NCI-H226 (cell line): ENCODE results near the gene MEF2C.
A peak's percentile ranks its signal among the peaks of the same experiment; 100 is the strongest.

ENCODE experiments used
- DNase-seq: peaks from one replicate; pipeline ENCODE4 v3.0.0-alpha.2; 2015

MEF2C gene

DNA sequence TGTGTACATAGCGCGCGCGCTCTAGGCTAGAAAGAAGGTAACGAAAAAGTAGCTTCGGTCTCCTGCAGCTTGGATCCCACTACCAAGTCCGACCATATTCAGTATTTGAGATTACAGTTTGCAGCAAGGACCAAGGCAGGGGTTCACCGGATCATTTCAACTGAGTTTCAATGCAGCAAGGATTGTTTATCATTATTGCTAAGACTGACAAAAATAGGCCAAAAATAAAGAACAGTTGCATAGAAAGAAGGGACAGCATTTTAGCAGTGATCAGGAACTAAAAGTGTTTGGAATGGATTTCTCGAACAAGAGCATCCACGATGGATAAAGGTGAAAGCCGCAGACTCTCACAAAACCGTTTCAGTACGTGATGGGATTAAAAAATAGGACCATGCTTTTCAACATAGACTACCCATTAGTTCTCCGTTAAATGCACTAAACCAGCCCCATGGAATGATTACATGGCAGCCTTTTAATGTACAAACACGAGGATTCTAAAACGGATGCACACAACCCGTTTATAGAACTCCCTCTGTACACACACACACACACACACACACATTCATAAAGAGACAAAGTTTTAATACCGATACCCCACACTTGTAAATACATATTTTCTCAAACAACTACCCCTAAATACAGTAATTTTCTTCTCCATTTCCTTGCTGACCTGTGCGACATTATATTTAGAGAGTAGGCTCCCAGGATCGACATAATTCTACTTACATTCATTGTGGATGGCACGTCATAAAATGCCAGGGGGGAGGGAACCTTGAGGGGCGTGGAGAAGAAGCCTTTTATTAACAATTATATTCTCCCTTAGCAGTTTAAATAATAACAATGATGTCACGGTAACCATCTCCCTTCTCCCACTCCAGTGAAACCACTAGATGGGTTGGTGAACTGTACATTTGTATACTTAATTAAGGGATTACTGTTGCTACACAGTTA lies 197.1 kb downstream of the MEF2C start:
- DNase-seq, result no peak

- DNase-seq, result no peak
Measured at GRCh38 chr5:88683506-88684135, 199.4 kb downstream of the MEF2C start.

DNA sequence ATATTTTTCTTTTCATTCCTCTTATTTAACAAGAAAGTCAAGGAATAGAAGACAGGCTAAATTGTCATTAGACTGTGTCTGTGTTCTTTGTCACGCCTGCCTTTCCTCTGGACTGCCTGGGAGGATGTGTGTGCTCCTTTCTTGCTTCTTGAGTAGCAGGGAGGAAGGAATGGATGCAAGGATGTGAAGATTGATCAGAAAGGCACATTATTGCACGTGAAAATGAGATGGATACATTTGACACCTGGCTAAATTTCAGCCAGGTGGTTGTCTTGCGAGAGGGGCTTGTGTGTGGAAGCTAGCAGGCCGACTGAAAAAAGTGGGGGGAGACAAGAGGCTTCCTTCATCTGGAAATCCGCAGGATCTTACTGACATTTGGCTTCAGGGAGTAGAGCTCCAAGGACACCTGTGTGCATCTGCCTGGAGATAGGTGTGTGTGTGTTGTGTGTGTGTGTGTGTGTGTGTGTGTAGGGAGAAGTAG lies 200.1 kb downstream of the MEF2C start:
- no peak for DNase-seq

DNA sequence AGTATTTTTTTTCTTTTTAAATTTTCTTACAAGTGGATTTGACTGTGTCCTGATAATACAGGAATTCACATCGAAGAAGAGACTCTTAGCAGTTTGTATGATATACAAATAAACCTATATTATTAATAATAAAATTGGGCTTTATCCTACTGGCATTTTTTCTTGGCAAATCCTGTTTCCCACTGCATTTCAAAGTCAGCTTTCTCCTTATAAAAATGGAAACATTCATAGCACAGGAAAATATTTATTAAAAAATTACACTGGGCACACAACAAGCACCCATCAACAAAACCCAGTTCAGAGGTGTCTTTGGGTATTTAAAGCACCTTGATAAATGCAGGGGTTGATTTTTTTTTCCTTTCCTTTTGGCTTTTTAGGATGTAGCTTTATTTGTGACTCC lies 200.9 kb downstream of the MEF2C start:
- no peak for DNase-seq

DNA sequence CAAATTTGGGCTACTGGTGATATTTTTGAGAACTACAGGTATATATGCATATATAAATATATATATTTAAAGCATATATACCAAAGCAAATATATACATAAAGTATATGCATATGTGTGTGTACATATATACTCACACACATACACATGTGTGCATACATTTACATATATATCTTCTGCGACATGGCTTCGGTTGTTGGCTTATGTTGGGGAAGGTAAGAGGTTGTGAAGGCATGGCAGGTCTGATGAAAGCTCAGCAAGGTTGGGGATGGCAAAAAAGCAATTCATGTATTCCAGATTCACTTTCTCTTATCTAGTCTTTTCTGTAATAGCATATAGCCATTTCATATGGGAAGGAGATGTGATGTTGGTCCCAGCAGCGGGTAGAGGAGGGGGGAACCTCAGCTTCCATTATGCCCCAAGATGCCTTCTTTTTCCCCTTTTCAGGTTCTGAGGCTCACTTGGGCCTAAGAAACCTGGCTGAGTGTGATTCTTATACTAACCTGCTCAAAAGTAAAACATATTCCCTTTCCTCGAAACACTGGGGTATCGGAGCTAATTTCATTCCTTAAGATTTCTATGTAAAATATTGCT lies 201.7 kb downstream of the MEF2C start:
- DNase-seq, result no peak

DNA sequence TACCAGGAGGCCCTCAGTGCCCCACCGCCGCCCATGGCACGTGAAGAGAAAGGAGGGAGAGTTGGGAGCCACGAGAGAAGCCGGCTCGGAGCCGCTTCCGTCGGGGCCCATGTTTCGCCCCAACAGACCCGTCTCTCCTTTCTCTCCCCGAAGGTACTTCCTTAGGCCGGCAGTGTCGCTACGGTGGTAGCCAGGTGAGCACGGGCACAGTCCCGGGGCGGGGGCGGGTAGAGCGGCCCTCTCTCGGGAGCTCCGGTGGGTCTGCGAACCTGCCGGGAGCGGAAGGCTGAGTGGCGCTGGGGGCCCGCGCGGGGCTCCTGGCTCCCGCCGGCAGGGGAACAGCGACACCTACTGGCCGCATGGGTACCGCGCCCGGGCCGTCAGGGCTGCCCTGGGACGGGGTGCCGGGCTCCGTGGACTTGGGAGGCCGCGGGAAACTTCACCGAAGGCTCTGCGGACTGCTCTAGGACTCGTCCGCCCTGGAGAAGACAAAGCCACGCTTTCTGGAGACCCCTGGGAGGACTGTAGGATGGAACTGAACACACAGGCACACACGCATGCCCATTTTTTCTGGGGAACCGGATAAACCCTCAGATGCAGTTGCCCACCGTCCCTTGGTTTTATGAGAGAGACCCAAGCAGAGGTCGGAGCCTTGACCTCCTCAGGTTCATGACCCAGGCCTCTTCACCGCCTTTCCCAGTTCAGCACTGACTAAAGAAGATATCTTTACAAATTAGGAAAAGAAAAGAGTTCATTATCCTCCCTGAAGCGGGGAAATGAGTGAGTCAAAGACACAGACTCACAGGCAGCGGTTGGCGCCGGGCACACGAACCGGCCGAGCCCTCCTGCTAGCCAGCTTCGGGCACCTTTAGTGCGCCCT lies 202.5 kb downstream of the MEF2C start:
- DNase-seq, result peak; percentile 31

- no peak for DNase-seq
Measured at GRCh38 chr5:88679638-88680037, 203.3 kb downstream of the MEF2C start.

GRCh38 chr5:88678770-88679381 lies 204.1 kb downstream of the MEF2C start:
- no peak for DNase-seq

DNA sequence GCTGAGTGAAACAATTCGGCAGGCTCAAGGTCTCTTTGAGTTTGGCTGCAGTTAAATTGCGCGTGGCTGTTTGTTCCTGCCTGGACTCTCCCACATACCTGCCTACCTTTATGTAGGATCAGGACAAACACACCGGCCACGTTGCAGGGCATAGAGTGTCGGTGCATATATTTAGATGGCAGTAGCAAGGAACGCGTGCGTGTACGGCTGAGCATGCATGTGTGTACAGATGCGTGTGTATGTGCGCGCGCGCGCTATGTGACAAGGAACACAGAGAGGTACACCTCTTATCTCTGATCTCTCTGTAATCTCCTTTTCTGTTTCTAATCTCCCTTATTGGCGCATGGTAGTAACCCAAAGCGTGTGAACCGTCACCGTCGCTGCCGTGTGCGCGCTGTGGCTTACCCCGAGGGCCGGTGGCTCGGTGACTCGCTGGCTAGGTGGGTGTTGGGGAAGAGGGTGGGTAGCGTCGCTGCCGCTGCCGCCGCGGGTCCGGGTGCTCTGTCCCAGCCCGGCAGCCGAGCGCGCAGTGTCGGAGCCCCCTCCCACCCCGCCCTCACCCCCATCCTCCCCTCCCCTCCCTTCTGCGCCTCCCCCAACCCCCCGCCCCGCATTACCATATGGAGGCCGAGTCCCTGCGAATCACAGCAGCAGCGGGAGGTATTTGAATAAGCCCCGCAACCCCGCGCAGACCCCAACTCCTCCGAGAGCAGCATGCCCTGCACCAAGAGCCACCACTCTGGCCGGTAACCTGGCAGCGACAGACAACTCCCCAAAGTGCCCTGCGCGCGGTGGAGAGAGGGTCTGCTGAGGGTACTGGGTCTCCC lies 204.8 kb downstream of the MEF2C start:
- DNase-seq, result no peak

DNA sequence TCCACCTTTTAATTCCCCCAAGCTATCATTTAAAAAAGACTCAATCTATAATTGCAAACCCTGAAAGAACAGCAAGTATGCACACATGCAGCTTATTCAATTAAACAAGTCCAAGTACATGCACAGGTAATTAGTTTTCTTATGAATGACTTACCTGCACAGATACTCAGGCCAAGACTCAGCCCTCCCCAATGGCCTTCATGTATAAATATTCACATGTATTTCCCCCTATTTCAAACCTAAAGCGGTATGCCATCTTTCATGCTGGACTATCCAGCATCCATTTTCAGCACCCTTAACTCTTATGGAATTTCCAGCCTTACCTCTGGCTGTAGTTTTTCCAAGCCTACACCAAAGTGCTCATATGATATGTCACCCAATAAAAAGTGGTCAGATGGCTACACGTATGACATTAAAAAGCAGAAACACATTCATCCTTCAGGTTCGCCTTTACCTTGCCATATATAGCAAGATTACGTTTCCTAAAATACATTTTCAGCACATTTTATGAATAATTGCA lies 205.5 kb downstream of the MEF2C start:
- no peak for DNase-seq

GRCh38 chr5:88676637-88677375 lies 206.2 kb downstream of the MEF2C start:
- no peak for DNase-seq

- DNase-seq, result peak; percentile 47
Measured at GRCh38 chr5:88675708-88676636, 207.0 kb downstream of the MEF2C start.

DNA sequence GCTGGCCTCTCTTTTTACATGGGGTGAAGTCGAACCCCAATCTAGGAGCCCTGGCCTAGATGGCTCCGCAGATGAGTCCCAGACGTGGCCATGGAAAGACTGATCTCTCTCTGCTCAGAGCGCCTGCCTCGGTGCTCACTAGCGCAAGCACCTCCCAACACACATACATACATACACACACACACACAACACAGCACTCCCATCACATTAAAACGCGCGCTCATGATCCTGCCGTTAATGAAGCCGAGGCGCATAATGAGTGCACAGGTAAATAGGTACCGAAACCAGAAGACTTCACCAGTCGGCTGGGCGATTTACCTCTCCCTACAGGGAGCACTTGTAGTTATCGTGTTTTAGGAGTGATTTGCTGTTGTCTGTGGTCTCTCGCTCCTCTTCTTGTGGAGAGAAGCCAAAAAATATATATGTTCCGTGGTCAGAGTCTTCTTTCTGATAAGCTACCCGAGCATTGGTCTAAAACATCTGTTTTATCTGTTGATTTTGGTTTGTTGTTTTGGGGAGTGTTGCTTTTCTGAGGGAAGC lies 207.7 kb downstream of the MEF2C start:
- DNase-seq, result no peak

GRCh38 chr5:88674356-88675167 lies 208.4 kb downstream of the MEF2C start:
- no peak for DNase-seq

GRCh38 chr5:88673253-88674105 lies 209.5 kb downstream of the MEF2C start:
- DNase-seq, result no peak

DNA sequence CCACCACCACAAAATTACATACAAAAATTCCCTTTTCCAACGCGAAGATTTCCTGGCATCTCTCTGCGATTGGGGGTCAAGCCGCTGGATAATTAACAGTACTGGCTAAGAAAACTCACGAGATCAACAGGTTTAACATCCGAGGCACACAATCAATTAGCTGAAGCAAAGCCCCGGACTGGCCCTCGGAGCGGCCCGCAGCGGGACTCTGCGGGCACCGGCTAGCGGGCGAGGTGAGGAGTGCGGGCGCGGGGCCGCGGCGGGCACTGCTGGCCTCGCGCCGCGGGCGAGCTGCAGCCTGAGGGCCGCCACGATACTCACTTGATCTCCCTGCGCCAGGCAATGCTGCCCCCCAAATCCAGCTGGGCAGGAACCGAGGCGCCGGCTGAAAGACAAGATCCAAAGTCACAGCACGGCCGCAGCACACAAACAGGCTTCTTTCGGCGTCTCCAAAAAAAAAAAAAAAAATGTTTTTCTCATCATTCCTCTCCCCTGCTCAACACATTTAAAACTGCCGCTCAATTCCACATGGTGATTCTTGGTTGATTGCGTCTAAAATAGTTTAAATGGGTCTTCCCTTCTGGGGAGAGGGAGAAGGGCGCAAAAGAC lies 210.2 kb downstream of the MEF2C start:
- no peak for DNase-seq
